Activated T-cell treated with anti-CD3 and anti-CD28 coated beads, Interleukin-2, amount 50 U/mL, for 1 hour (primary cell): ENCODE measurements around the gene CYSTM1.
"Not testable (repeated sequence)": the region's sequence is repeated elsewhere in the genome, so short reads cannot be mapped to it uniquely, and the experiment has no call there.

Experiments used
- DNase-seq: peaks from one replicate; pipeline ENCODE4 v3.0.0-alpha.2; 2020

Gene CYSTM1

DNA sequence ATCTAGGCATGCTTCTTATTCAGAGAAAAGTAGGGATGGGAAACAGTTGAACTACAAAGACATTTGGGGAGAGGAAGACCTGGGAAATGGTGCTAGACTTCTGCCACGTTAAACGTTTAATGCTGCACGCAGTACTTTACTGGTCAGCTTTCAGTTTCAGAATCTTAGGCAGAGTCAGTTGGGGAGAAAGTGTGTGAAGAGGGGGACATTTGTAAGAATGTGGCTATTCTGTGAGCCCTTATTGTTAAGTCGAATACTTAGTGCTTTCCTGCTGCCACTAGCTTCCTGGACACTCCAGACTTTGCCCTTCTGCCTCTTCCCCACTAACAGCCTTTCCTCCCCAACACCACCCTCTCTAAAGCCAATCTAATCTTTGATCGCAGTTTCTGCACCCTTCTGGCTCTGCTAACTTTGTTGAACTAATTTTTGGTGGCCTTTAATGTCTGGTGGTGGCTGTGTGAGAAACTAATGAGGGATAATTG, 6.1 kb downstream of the CYSTM1 start:
- DNase-seq: no peak

DNA sequence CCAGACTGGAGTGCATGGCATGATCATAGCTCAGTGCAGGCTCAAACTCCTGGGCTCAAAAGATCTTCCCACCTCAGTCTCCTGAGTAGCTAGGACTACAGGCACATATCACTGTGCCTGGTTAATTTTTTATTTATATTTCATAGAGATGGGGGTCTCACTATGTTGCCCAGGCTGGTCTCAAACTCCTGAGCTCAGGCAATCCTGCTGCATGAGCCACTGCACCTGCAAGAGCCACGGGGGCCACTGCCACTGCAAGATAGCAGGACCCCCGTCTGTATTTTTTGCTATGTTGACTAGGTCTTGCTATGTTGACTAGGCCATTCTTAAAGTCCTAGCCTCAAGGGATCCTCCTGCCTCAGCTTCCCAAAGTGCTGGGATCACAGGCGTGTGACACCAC, 6.5 kb downstream of the CYSTM1 start:
- DNase-seq: no peak

DNA sequence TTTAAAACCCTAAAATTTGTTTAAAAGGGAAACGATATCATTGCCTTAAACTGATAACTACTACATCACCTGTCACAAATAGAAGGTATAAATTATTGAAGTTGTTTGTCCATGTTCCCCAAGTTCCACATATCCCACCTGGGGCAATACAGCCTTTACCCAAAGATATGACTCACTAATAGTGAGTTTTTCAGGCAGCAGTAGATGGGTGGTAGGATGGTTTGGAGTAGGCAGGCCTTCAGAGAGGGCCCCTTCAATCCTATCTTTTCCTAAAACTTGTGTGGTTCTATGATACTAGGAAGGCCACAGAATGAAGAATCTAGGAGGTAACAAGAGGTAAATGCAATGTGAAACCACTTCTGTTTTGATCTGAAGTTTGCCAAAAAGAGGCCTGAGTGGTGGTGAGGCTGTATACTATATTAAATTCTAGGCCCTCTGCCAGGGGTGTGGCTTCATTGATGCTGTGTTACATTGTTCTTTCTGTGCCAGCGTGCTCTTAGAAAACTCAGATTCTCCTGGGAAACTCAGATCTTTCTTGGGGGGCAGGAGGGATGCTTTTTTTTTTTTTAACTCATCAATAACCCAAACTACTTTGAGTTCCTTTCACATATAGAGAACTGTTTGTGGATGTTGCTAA, 7.2 kb downstream of the CYSTM1 start:
- no peak for DNase-seq

DNA sequence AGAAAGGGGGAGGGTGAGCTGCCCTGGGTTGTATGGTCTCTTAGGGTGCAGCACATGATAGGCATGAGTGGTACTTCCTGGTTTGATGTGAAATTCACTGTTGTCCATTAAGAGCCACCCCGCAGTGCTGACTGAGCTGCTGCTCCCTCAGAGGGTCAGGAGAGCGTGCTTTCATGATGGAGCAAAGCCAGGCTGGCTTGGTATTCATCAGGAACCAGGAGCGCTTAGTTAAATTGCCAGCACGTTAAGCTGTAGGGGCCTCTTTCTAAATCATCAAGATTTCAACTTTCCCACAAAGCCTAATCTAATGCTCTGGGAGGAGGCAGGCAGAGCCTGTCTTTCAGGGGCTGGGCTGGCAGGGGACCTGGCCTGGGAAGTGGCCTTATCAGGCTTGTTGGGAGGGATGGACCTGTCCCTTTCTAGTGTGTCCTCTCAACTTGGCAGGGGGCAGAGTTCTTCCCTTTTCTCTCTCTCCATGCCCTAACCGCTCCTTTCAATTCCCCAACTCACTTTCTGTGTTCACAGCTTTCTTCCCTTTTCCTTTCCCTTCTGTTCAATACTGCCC, 7.9 kb downstream of the CYSTM1 start:
- no peak for DNase-seq

DNA sequence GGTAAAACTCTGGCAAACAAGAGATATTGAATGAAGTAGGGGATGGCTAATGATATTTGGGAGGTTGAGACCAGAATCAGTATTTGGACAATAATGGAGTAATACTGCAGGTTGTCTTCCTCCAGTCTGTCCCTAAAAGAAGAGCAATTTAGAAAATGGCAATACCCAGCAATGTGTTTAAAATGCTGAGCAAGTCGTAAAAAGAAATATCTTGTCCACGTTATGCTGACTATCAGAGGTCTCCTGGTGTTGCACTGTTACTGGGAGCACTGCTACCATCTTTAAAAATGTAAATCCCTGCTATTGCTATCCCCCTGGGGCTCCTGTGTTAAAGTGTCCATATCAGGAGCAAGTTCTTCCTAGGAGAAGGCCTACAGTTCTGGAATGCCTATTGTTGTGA, 10.4 kb downstream of the CYSTM1 start:
- no peak for DNase-seq

DNA sequence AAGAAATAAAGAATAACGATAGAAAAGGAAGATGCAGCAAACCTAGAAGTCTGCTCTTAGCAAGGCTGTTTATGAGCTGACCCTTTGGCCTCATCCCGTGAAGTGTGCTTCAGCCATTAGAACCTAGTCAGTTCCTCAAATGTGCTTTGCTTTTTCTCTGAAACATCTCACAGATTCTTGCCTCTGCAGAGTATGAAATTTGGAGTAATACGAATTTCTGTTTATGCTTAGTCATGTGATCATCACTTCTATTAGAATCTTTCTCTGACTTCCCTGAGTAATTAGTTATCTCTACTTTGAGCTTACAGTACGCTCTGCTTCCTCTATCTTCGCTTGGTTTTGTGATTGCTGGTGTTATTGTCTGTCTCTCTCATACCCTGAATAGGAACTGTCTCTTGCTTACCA, 11.3 kb downstream of the CYSTM1 start:
- DNase-seq: no peak

DNA sequence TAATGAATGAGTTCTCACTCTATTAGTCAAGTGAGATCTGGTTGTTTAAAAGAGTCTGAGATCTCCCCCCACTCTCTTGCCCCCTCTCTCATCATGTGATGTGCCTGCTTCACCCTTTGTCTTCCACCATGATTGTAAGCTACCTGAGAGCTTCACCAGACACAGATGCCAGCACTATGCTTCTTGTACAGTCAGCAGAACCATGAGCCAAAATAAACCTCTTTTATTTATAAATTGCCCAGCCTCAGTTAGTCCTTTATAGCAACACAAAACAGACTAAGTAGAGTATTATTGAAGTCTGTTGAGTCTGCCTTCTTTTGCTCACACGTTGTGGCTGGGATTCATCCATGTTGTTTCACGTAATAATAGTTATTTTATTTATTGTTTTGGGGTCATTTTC, 14.3 kb downstream of the CYSTM1 start:
- no peak for DNase-seq

DNA sequence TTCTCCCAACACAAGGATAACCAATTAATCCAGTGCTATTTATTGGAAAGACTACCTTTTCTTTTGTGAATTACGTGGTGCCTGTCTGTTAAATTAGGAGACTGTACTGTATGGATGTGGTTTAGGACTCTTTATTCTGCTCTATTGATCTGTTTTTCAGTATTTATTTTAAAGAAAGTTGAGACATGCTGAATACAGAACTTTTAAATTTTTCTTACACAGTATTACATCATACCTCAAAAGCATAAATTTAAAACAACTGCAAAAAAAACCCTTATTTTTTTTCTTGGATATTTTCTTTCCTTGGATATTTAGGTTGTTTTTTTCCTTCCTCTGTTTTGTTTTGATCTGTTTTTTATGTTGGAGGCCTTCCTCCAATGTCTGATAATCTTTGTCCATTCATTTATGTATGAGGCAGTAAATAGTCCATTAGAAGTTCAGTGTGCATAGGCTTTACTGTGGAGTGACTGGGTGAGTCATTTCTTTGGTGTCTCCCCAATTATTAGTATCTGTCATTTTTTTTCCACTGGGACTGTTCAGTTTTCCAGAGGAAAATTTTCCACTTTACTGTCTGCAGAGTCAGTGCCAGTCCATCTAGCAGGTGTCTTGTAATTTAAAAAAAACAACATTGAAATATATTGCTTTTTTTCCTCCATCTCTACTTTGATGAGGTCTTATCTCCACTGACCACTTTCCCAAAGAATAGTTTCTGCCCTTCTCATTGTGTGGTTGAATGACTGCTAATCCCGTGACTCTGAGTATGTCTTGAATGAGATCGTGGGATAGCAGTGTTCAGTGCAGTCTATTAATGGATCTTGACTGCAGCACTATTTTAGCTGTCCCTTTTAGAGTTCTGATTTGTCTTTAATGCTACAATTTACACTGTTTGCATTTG, 15.2 kb downstream of the CYSTM1 start:
- no peak for DNase-seq

DNA sequence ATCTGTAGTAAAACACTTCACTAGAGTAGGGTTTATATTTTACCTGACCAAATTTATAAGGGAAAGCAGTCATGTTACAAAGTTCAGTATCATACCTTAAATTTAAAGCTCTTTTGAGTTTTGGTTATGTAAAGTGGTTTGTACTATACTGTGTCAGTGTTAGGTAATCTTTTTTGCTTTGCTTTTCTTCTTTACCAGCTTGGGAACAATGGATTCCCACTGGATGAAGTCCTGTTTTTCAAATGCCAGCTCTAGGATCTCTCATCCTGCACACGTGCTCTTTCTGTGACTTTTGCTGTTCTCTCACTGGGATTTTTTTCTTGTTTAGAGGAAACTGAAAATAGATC, 15.9 kb downstream of the CYSTM1 start:
- no peak for DNase-seq

DNA sequence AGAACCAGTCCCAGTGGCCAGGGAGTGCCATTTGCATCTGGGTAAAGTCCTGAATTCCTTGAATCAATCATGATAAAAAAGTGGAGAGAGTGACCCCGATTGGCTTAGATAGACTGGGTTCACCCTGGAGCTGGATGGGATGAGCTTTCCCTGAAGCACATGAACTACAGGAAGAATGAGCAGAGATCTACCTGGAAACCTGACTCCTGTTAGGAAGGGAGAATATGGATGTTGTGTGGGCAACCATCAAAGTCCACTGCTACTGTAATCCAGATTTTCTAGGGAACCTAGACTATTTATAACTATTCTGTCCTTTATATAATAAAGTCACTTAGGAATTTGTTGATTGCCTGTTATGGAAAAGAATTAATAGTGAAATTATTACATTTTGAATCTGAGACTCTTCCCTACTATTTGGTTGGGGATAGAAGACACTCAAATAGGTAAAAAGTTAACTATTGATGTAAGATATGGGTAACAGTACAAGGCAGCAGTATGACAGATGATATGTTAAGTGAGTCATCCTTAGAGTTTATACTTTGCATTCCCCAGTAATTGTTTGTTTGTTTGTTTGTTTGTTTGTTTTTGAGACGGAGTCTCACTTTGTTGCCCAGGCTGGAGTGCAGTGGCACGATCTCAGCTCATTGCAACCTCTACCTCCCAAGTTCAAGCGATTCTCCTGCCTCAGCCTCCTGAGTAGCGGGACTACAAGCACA, 17.9 kb downstream of the CYSTM1 start:
- DNase-seq: no peak

DNA sequence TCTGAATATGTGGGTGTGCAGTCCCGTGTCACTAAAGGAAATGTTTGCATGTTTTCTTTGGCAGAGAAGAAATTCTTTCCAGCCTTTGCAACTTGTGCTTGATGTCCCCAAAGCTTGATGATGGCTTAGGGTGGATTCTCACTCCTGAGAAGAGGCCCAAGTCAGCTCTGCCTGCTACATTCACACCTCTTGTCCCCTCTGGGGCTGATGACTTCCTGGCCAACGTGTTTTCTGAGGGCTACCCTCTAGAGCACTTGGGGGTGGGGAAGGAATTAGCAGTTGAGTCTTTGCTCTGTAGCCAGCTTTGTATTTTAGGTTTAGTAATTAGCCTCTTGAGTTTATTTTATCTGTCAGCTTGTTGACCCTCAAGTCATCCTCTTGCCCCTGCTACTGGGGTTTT, 19.7 kb downstream of the CYSTM1 start:
- no peak for DNase-seq

DNA sequence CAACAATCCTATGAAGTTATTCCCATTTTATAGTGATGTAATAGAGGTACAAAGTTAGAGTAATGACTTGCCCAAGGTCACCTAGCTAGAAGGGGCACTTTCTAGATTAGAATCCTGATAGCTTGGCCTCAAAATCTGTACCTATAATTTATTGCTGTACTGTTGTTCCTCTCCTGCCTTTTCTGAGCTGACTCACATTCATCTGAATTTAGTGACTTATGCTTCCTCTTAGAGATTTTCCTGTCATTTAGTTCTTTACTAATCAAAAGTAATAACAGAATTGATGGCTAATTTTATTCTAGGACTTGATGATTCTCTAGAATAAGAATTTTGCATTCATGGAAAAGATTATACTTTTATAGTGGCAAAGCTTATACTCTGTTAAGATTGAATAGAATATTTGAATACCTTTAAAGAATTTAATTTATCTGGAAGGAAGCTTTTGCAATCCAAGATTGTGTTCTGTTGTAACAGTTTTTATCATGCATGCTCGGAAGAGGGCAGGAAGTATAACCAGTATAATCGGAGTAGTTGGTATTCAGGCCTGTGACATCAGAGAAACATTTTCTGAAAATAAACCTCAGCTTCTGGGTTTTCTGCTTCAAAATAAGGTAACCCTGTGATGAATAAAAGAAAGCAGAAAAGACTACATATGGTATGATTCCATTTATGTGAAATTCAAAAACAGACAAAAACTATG, 21.3 kb downstream of the CYSTM1 start:
- no peak for DNase-seq

DNA sequence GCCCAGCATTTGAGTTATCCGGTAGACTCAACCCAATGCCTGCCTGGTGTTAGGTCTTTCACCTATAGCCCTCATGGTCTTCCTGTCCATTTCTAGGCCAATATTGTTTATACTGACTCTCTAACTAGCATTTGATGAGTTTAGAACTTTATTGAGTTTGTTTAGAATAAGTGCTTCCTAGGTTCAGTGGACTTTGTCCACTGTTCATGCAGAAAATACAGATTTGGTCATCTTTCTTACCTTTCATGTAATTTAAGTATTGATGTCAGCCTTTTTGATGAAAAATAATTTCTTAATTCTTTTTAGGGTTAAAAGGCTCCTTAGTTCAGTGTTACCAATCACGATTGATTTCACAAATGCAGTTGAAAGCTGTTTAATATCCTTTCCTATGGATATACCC, 22.0 kb downstream of the CYSTM1 start:
- no peak for DNase-seq

DNA sequence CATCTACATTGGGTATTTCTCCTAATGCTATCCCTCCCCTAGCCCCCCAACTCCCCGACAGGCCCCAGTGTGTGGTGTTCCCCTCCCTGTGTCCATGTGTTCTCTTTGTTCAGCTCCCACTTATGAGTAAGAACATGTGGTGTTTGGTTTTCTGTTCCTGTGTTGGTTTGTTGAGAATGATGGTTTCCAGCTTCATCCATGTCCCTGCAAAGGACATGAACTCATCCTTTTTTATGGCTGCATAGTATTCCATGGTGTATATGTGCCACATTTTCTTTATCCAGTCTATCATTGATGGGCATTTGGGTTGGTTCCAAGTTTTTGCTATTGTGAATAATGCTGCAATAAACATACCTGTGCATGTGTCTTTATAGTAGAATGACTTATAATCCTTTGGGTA, 23.9 kb downstream of the CYSTM1 start:
- DNase-seq: not testable (repeated sequence)

DNA sequence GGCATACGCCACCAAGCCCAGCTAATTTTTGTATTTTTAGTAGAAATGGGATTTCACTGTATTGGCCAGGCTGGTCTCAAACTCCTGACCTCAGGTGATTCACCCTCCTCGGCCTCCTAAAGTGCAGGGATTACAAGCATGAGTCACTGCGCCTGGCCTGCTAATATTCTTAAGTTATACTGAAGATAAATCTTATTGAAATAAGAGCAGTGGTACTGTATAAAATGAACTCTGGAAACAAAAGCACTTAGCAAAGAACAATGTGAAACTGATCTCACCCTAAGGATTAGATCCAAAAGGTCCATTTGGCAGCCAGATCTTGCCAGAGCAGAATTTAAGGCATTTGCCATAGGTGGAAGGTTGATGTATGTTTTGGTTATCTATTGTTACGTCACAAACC, 27.1 kb downstream of the CYSTM1 start:
- no peak for DNase-seq

DNA sequence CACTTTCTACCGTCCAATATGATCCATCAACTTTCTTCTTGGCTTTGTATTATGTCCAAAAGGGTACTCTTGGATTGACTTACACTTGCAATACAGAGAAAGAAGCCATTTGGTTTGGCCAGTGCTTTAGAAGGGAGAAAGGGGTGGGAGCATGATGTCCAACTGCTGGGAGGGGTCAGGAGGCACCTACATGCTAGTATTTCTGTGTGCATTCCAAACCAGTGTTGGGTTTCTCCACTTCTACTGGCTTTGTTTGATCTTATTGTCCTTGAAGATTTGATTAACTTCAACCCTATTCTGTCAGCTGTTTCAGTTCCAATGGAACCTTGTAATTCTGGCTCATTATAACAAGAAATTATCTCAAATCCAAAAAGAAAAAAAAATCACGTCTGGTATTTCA, 27.6 kb downstream of the CYSTM1 start:
- no peak for DNase-seq

DNA sequence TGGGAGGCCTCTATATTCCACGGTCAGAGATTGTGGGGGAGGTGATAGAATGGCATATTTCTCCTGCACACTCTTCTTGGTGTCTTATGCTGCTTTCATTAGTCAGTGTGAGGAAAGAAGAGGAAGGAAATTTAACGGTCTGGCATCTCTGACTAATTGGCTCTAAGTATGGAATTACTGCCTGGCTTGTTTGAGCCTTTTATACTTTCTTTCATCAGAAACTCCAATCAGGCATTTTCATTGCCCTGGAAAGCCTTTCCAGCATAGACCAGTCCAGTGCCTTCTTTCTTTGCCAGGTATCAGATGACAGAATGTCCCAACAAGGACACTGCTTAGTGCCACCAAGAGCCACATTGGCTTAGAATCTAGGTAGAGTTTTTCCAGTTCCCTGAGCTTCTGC, 30.2 kb downstream of the CYSTM1 start:
- DNase-seq: no peak

DNA sequence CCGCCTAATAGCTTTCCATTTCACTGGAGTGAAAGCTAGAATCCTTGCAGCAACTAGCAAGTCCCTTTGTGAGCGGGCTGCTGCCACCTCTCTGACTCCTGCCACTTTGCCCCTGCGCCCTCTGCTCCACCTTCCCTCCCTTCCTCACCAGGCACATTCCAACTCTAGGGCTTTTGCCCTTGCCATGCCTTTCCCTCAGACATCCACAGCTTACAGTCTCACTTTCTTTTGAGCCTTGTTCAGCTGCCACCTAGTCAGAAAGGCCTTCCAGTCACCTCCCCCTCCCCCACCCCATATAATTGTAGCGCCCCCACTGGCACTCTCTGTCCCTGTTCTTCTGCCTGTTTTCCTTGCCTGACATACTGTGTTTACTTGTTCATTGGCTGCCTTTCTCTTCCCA, 31.0 kb downstream of the CYSTM1 start:
- no peak for DNase-seq

DNA sequence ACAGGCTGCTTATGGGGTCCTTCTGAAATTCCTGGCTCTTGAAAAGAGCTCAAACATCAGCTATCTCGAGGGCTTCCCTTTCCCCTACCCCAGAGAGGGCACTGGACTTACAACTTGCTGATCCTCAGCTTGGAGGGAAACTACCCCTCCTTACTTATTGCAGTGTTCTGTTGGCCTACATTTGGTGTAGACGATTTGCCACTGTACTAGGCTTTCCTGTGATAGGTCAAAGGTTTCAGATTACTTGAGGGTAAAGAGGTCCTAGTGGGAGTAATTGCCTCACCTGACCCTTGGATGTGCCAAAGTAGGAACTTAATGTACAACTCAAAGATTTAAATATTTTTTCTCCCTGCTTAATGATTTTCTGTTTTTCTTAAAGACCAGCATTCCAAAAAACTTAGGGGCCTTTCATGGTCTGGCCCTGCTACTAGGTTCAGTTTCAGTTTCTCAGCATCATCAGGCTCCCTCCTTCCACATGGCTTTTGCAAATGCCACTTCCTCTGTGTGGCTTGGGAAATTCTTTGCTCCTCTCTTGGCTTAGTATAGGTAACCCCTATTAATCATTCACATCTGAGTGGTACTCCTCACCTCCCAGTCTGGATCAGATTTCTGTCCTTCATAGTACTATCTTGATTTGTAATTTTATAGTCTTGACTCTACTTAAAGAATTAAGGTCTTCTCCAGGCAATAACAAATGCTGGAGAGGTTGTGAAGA, 32.4 kb downstream of the CYSTM1 start:
- DNase-seq: no peak

DNA sequence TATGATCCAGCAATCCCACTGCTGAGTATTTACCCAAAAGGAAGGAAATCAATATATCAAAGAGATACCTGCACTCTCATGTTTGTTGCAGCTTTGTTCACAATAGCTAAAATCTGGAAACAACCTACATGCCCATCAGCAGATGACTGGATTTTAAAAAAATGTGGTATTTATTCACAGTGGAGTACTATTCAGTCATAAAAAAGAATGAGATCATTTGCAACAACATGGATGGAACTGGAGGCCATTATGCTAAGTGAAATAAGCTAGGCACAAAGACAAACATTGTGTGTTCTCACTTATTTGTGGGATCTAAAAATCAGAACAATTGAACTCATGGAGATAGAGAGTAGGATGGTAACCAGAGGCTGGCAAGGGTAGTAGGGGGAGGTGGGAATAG, 33.1 kb downstream of the CYSTM1 start:
- no peak for DNase-seq

DNA sequence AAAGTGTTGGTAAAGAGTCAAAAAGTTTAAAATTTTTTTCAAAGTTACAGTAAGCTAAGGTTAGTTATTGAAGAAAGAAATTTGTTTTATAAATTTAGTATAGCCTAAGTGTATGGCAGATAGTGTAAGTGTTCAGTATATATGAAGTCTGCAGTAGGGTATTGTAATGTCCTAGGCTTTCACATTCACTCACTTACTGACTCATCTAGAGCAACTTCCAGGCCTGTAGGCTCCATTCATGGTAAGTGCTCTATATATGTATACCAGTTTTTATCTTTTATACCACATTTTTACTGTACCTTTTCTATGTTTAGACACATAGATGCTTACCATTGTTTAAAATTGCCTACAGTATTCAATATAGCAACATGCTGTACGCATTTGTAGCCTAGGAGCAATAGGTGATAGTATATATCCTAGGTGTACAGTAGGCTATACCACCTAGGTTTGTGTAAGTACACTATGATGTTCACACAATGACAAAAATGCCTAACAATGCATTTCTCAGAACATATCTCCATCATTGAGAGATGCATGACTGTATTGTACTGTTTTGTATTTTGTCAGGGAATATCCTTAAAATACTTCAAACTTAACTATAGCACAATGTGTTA, 38.5 kb downstream of the CYSTM1 start:
- no peak for DNase-seq

DNA sequence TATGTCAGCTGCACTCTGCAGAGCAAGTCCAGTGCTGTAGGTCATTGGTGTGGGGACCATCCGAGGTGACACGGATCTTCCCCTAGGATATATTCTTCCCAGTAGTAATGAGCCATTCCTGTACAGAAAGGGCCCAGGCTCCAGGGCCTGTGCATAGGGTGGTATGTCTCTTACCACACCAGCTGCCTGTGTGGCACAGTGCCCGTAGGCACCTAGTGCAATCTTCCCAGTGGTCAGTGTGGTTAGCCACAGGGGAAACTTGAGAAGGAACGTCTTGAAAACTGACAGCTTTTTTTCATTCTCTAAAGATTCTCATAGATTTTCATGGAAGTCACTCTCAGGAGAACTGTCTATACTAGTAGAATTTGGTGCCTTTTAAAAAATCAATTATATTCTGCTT, 39.8 kb downstream of the CYSTM1 start:
- DNase-seq: no peak
